ENCODE measurements around the gene AS3MT.

Gene AS3MT

GRCh38 chr10:102826148-102826796, 43.0 kb upstream of the AS3MT start:
- Histone ChIP-seq H3K27ac (ENCODE audit: extremely low read depth, low read depth, low read length) (no peak overlapping the region), H3K9me3 (ENCODE audit: control insufficient read depth, insufficient read depth, low read depth, low read length) (no peaks in the 10 kb centered on the region), H3K36me3 (ENCODE audit: control insufficient read depth in 2 of 2, insufficient read depth in 1 of 2, low read length in 2 of 2) (no peaks in the 10 kb centered on the region), H3K4me1 (ENCODE audit: control insufficient read depth, insufficient read depth, low read length) (no peaks in the 10 kb centered on the region), H3K4me3 (ENCODE audit: low read depth, low read length) (no peak overlapping the region)
- ChIA-PET CTCF (interaction anchor here (0.6 to 1.7 kb wide), 3 partner anchors 73 to 148 kb away, joined by 3 to 4 read pairs (median 4); no protein-coding TSS in a partner anchor), POLR2A (no interaction called here)
- TF ChIP-seq ZXDB (tag by site-specific recombination; IDR thresholded peaks at IDR 0.05) (no peak), HOXC10 (CRISPR knock-in tag; IDR thresholded peaks at IDR 0.05) (no peak), GLIS2 (tag by site-specific recombination; IDR thresholded peaks at IDR 0.05) (no peak), ZNF544 (tag by site-specific recombination; IDR thresholded peaks at IDR 0.05) (no peak), ZNF76 (tag by site-specific recombination; IDR thresholded peaks at IDR 0.05; ENCODE audit: borderline replicate concordance, low read depth) (no peak), ZNF214 (tag by site-specific recombination; IDR thresholded peaks at IDR 0.05; ENCODE audit: borderline replicate concordance) (no peak), KLF1 (tag by site-specific recombination; IDR thresholded peaks at IDR 0.05) (no peak), ZNF837 (tag by site-specific recombination; IDR thresholded peaks at IDR 0.05) (no peak)
- TF ChIP-seq, protein P1, sequence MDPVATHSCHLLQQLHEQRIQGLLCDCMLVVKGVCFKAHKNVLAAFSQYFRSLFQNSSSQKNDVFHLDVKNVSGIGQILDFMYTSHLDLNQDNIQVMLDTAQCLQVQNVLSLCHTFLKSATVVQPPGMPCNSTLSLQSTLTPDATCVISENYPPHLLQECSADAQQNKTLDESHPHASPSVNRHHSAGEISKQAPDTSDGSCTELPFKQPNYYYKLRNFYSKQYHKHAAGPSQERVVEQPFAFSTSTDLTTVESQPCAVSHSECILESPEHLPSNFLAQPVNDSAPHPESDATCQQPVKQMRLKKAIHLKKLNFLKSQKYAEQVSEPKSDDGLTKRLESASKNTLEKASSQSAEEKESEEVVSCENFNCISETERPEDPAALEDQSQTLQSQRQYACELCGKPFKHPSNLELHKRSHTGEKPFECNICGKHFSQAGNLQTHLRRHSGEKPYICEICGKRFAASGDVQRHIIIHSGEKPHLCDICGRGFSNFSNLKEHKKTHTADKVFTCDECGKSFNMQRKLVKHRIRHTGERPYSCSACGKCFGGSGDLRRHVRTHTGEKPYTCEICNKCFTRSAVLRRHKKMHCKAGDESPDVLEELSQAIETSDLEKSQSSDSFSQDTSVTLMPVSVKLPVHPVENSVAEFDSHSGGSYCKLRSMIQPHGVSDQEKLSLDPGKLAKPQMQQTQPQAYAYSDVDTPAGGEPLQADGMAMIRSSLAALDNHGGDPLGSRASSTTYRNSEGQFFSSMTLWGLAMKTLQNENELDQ (tag by site-specific recombination; IDR thresholded peaks at IDR 0.05; ENCODE audit: low read depth), result no peak

- Histone ChIP-seq H3K4me3 (ENCODE audit: low read depth, low read length) (no peak overlapping the region), H3K4me1 (ENCODE audit: control insufficient read depth, insufficient read depth, low read length) (no peaks in the 10 kb centered on the region), H3K27ac (ENCODE audit: extremely low read depth, low read depth, low read length) (no peak overlapping the region), H3K36me3 (ENCODE audit: control insufficient read depth in 2 of 2, insufficient read depth in 1 of 2, low read length in 2 of 2) (no peaks in the 10 kb centered on the region), H3K9me3 (ENCODE audit: control insufficient read depth, insufficient read depth, low read depth, low read length) (no peaks in the 10 kb centered on the region)
- ChIA-PET CTCF (interaction anchor here (0.6 kb wide), 1 partner anchor 1386 kb away, joined by 4 read pairs; no protein-coding TSS in a partner anchor), POLR2A (no interaction called here)
- TF ChIP-seq FEZF1 (tag by site-specific recombination; IDR thresholded peaks at IDR 0.05) (no peak), ZSCAN5A (tag by site-specific recombination; IDR thresholded peaks at IDR 0.05) (no peak), ZNF514 (tag by site-specific recombination; IDR thresholded peaks at IDR 0.05) (no peak), ZNF202 (tag by site-specific recombination; IDR thresholded peaks at IDR 0.05; ENCODE audit: borderline replicate concordance) (no peak), HOXD13 (CRISPR knock-in tag; IDR thresholded peaks at IDR 0.05; ENCODE audit: borderline replicate concordance) (no peak), WT1 (tag by site-specific recombination; IDR thresholded peaks at IDR 0.05) (no peak), ZNF266 (tag by site-specific recombination; IDR thresholded peaks at IDR 0.05; ENCODE audit: low read depth) (no peak)
- TF ChIP-seq, protein P2, sequence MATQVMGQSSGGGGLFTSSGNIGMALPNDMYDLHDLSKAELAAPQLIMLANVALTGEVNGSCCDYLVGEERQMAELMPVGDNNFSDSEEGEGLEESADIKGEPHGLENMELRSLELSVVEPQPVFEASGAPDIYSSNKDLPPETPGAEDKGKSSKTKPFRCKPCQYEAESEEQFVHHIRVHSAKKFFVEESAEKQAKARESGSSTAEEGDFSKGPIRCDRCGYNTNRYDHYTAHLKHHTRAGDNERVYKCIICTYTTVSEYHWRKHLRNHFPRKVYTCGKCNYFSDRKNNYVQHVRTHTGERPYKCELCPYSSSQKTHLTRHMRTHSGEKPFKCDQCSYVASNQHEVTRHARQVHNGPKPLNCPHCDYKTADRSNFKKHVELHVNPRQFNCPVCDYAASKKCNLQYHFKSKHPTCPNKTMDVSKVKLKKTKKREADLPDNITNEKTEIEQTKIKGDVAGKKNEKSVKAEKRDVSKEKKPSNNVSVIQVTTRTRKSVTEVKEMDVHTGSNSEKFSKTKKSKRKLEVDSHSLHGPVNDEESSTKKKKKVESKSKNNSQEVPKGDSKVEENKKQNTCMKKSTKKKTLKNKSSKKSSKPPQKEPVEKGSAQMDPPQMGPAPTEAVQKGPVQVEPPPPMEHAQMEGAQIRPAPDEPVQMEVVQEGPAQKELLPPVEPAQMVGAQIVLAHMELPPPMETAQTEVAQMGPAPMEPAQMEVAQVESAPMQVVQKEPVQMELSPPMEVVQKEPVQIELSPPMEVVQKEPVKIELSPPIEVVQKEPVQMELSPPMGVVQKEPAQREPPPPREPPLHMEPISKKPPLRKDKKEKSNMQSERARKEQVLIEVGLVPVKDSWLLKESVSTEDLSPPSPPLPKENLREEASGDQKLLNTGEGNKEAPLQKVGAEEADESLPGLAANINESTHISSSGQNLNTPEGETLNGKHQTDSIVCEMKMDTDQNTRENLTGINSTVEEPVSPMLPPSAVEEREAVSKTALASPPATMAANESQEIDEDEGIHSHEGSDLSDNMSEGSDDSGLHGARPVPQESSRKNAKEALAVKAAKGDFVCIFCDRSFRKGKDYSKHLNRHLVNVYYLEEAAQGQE (tag by site-specific recombination; IDR thresholded peaks at IDR 0.05), result no peak
These were observed 41.7 kb upstream of the AS3MT start for GRCh38 chr10:102827597-102827975.
